Mesenchymal stem cell (in vitro differentiated cells and primary cell): ENCODE measurements around the gene NTSR1.

ENCODE experiments used
- DNase-seq: peaks from one replicate; pipeline ENCODE4 v3.0.0-alpha.2; 2013
- H2AFZ ChIP-seq: one replicate; pipeline ENCODE4 v1.6.1; 2013; ENCODE audit warnings: low read depth, mild to moderate bottlenecking, control low read depth, inconsistent platforms, low read length, moderate library complexity
- H2AK5ac ChIP-seq: 2 replicates; pipeline ENCODE4 v1.6.1; 2013; ENCODE audit warnings: low read length, moderate library complexity, mild to moderate bottlenecking, inconsistent platforms; ENCODE audit not compliant: severe bottlenecking
- H2BK120ac ChIP-seq: one replicate; pipeline ENCODE4 v1.6.1; 2013; ENCODE audit warnings: low read depth, mild to moderate bottlenecking, inconsistent platforms, low read length, moderate library complexity
- H2BK12ac ChIP-seq, 2 experiments: one replicate each; pipeline ENCODE4 v1.6.1; 2013; ENCODE audit warnings: inconsistent platforms in 2 of 2, low read length in 2 of 2, mild to moderate bottlenecking in 2 of 2, moderate library complexity in 2 of 2, control low read depth in 1 of 2
- H2BK15ac ChIP-seq: one replicate; pipeline ENCODE4 v1.6.1; 2013; ENCODE audit warnings: mild to moderate bottlenecking, low read depth, inconsistent platforms; ENCODE audit not compliant: poor library complexity, severe bottlenecking
- H2BK5ac ChIP-seq: 2 replicates; pipeline ENCODE4 v1.6.1; 2013; ENCODE audit warnings: low read depth, mild to moderate bottlenecking, low read length, control low read depth, inconsistent platforms; ENCODE audit not compliant: poor library complexity, severe bottlenecking
- H3K14ac ChIP-seq, 2 experiments: one replicate each; pipeline ENCODE4 v1.6.1; 2013; ENCODE audit warnings: inconsistent platforms in 2 of 2, low read length in 2 of 2, control low read depth in 1 of 2, mild to moderate bottlenecking in 1 of 2, moderate library complexity in 1 of 2
- H3K18ac ChIP-seq, 2 experiments: one replicate each; pipeline ENCODE4 v1.6.1; 2013; ENCODE audit warnings: inconsistent platforms in 2 of 2, low read length in 2 of 2, control low read depth in 1 of 2, low read depth in 1 of 2, mild to moderate bottlenecking in 1 of 2
- H3K23ac ChIP-seq, 2 experiments: one replicate each; pipeline ENCODE4 v1.6.1; 2013; ENCODE audit warnings: inconsistent platforms in 2 of 2, low read length in 2 of 2, mild to moderate bottlenecking in 2 of 2, moderate library complexity in 2 of 2, control low read depth in 1 of 2
- H3K27ac ChIP-seq: 2 replicates; pipeline ENCODE4 v1.5.1; 2013; ENCODE audit warnings: mild to moderate bottlenecking, moderate library complexity, low read length, control low read depth, inconsistent platforms; ENCODE audit not compliant: poor library complexity, severe bottlenecking
- H3K27me3 ChIP-seq, 2 experiments: 2 replicates each; pipeline versions ENCODE4 v1.6.1 to v1.7.0; 2013; ENCODE audit warnings: low read length in 2 of 2, mild to moderate bottlenecking in 2 of 2, moderate library complexity in 2 of 2, control low read depth in 1 of 2, inconsistent platforms in 1 of 2; ENCODE audit not compliant: control insufficient read depth in 1 of 2, insufficient read depth in 1 of 2
- H3K36me3 ChIP-seq, 2 experiments: 2 replicates each; pipeline versions ENCODE4 v1.6.1 to v1.7.0; 2013; ENCODE audit warnings: low read length in 2 of 2, control low read depth in 1 of 2, inconsistent platforms in 1 of 2, low read depth in 1 of 2, mild to moderate bottlenecking in 1 of 2; ENCODE audit not compliant: insufficient read depth in 2 of 2, control insufficient read depth in 1 of 2
- H3K4ac ChIP-seq, 2 experiments: one replicate each; pipeline ENCODE4 v1.6.1; 2013; ENCODE audit warnings: inconsistent platforms in 2 of 2, low read length in 2 of 2, mild to moderate bottlenecking in 2 of 2, moderate library complexity in 2 of 2, control low read depth in 1 of 2, low read depth in 1 of 2
- H3K4me1 ChIP-seq: 2 replicates; pipeline ENCODE4 v1.6.1; 2013; ENCODE audit warnings: low read depth, low read length, control low read depth; ENCODE audit not compliant: control insufficient read depth, insufficient read depth
- H3K4me2 ChIP-seq: 2 replicates; pipeline ENCODE4 v1.6.1; 2013; ENCODE audit warnings: low read length, mild to moderate bottlenecking, inconsistent platforms; ENCODE audit not compliant: poor library complexity, severe bottlenecking
- H3K4me3 ChIP-seq, 2 experiments: 2 replicates each; pipeline versions ENCODE4 v1.5.1 to v1.7.0; 2013; ENCODE audit warnings: low read length in 2 of 2, mild to moderate bottlenecking in 2 of 2, control low read depth in 1 of 2, low read depth in 1 of 2; ENCODE audit not compliant: insufficient read depth in 1 of 2
- H3K79me1 ChIP-seq: replicated peaks from 2 replicates; pipeline ENCODE4 v1.6.1; 2013; ENCODE audit warnings: mild to moderate bottlenecking, control low read depth, low read length, inconsistent platforms; ENCODE audit not compliant: poor library complexity, severe bottlenecking
- H3K9ac ChIP-seq: 2 replicates; pipeline ENCODE4 v1.7.0; 2013; ENCODE audit warnings: mild to moderate bottlenecking, low read length, moderate library complexity
- H3K9me3 ChIP-seq: 2 replicates; pipeline ENCODE4 v1.7.0; 2013; ENCODE audit warnings: mild to moderate bottlenecking, low read length; ENCODE audit not compliant: control insufficient read depth
- H4K8ac ChIP-seq: one replicate; pipeline ENCODE4 v1.6.1; 2013; ENCODE audit warnings: inconsistent platforms, mild to moderate bottlenecking, low read length, moderate library complexity
- H4K91ac ChIP-seq: one replicate; pipeline ENCODE4 v1.6.1; 2013; ENCODE audit warnings: mild to moderate bottlenecking, low read length, inconsistent platforms
- WGBS: methylation state at CpG from one replicate; pipeline ENCODE4 v1.1.7; 2013; ENCODE audit warnings: mixed read lengths; 5-methylcytosine and 5-hydroxymethylcytosine counted together

The NTSR1 gene

GRCh38 chr20:62791301-62792181 lies 82.9 kb downstream of the NTSR1 start:
- Histone ChIP-seq H3K4me2 (peak overlapping the region; percentile 20), H2BK15ac (no peak overlapping the region), H3K36me3 (no peaks in the 10 kb centered on the region), H2BK5ac (no peak overlapping the region), H3K4me3 (no peak overlapping the region), H3K9ac (peak overlapping the region; percentile 48), H3K14ac (no peak overlapping the region), H3K18ac (peak overlapping the region in 1 of 2 experiments; percentile 50), H3K79me1 (no peaks in the 10 kb centered on the region), H4K91ac (peak overlapping the region; percentile 74), H3K9me3 (no peaks in the 10 kb centered on the region), H2AFZ (no peak overlapping the region), H3K4ac (no peak overlapping the region), H4K8ac (no peak overlapping the region), H2BK12ac (peak overlapping the region in 1 of 2 experiments; percentile 8), H3K27ac (peak overlapping the region; percentile 1), H3K4me1 (peaks cover 36% of the 10 kb centered on the region), H3K23ac (no peak overlapping the region), H2BK120ac (no peak overlapping the region), H3K27me3 (peaks cover 13 to 22% of the 10 kb centered on the region in 2 experiments), H2AK5ac (no peak overlapping the region)
- DNase-seq = peak; percentile 89
- 31% methylated on average over 22 of the region's 23 CpGs for WGBS

DNA sequence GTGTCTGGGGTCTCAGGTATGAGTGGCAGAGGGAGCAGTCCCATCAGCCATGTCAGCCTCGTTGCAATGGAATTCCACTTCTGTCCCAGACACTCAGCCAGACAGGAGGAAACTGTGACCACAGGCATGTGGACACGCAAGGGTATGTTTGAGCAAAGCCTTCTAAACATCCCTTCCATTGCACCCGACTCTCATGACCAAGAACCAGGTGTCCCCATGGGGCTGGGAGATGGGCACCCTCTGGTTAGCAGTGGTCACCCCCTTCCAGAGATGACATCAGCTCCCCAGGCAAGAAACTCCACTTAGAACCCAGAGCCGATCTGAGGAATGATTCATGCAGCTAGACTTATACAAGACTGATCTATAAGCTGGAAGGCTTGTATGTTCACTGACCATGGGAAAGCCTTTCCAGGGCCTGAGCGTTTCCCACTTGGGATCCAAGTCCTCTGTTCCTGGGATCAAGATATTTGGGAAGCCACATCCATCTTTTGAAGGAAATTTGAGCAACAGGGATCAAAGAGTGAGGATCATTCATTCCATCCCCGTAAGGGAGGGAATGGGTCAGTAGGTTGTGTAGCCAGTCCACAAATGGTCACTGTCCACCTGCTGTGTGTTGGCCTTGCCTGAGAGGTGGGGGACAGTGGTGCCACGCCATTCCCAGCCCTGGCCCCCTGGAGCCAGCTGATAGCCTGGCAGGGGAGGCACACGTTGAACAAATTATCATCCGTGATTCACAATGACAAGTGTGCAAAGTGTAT lies 83.7 kb downstream of the NTSR1 start:
- Histone ChIP-seq H3K27me3 (peaks cover 13 to 15% of the 10 kb centered on the region in 2 experiments), H2BK15ac (no peak overlapping the region), H2BK12ac (peak overlapping the region; percentile 20 to 38), H3K4me1 (peaks cover 42% of the 10 kb centered on the region), H3K36me3 (peaks cover 0 to 3% of the 10 kb centered on the region in 2 experiments), H2AK5ac (peak overlapping the region; percentile 27), H3K4ac (peak overlapping the region in 1 of 2 experiments; percentile 70), H2BK5ac (no peak overlapping the region), H4K8ac (no peak overlapping the region), H2BK120ac (no peak overlapping the region), H4K91ac (peak overlapping the region; percentile 36), H3K9ac (no peak overlapping the region), H3K14ac (peak overlapping the region in 1 of 2 experiments; percentile 26), H3K79me1 (peaks cover 5% of the 10 kb centered on the region), H3K4me3 (no peak overlapping the region), H2AFZ (no peak overlapping the region), H3K23ac (no peak overlapping the region), H3K27ac (no peak overlapping the region), H3K9me3 (no peaks in the 10 kb centered on the region), H3K4me2 (no peak overlapping the region), H3K18ac (peak overlapping the region in 1 of 2 experiments; percentile 14)
- peak; percentile 87 for DNase-seq
- WGBS = 53% methylated on average over 9 of the region's 9 CpGs

- Histone ChIP-seq H3K4me1 (peaks cover 50% of the 10 kb centered on the region), H3K4me3 (peak overlapping the region in 1 of 2 experiments; percentile 69), H4K8ac (peak overlapping the region; percentile 99), H3K4me2 (no peak overlapping the region), H3K9ac (peak overlapping the region; percentile 82), H2BK5ac (no peak overlapping the region), H4K91ac (peak overlapping the region; percentile 99), H3K4ac (peak overlapping the region; percentile 93 to 96), H2AK5ac (peak overlapping the region; percentile 38), H2BK12ac (peak overlapping the region; percentile 82 to 96), H3K18ac (peak overlapping the region; percentile 96 to 97), H3K23ac (no peak overlapping the region), H2BK15ac (no peak overlapping the region), H3K27me3 (peaks cover 10 to 15% of the 10 kb centered on the region in 2 experiments), H3K36me3 (peaks cover 8 to 11% of the 10 kb centered on the region in 2 experiments), H3K9me3 (no peaks in the 10 kb centered on the region), H2AFZ (peak overlapping the region; percentile 79), H3K79me1 (peaks cover 10% of the 10 kb centered on the region), H3K14ac (peak overlapping the region in 1 of 2 experiments; percentile 87), H2BK120ac (no peak overlapping the region), H3K27ac (no peak overlapping the region)
- no peak for DNase-seq
- WGBS = 85% methylated on average over 22 of the region's 22 CpGs
Observed at GRCh38 chr20:62792940-62793756, 84.5 kb downstream of the NTSR1 start.
